Fibroblast of skin of abdomen (primary cell): Measurements from ENCODE around the gene ARHGEF39. TPM values are rescaled to one million over a fixed set of nuclear protein-coding genes. Genes with fewer than 3 reads are reported as not detected.
A peak's percentile ranks its signal among the peaks of the same experiment; 100 is the strongest.

ENCODE experiments used
- DNase-seq: peaks from one replicate; pipeline ENCODE4 v3.0.0-alpha.2; 2013
- polyA plus RNA-seq, 2 experiments: library from polyadenylated mRNA; unstranded; fragments of 120-200 nt; gene quantifications; one replicate each; pipeline ENCODE4 v1.2.1, GENCODE V29; 2013; ENCODE audit not compliant: insufficient read length in 2 of 2

Gene ARHGEF39, protein sequence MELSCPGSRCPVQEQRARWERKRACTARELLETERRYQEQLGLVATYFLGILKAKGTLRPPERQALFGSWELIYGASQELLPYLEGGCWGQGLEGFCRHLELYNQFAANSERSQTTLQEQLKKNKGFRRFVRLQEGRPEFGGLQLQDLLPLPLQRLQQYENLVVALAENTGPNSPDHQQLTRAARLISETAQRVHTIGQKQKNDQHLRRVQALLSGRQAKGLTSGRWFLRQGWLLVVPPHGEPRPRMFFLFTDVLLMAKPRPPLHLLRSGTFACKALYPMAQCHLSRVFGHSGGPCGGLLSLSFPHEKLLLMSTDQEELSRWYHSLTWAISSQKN
- polyA plus RNA-seq (2013, experiment 1 of 2; ENCODE audit: insufficient read length), result 3.8 TPM
- polyA plus RNA-seq (2013, experiment 2 of 2; ENCODE audit: insufficient read length), result 4.5 TPM

- peak; percentile 75 for DNase-seq
Measured at GRCh38 chr9:35664531-35665470, at the start of gene ARHGEF39. TSS of gene ARHGEF39 (minus strand) at chr9:35665195. CDS start at chr9:35665169, 26 bp downstream.

DNA sequence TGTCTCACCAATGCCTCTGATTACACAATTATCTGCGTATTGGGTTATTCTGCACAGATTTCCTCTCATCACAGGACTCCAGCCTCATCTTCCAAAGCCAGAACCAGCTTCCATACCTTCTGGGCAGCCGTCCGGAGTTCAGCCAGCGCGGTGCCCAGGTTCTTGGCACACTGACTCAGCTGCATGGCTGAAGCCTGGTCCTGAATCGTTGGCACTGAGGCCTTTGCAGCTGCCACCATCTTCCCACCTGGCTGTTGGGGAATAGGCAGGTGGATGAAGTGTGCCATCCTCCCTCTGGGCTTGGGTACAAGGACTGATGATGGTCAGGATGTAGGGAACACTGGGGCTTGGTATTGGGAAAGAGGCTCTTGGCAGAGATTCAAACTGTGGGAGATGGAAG, 49.1 kb upstream of the ARHGEF39 start:
- no peak for DNase-seq

- no peak for DNase-seq
Measured at GRCh38 chr9:35713578-35713977, 48.6 kb upstream of the ARHGEF39 start.

DNA sequence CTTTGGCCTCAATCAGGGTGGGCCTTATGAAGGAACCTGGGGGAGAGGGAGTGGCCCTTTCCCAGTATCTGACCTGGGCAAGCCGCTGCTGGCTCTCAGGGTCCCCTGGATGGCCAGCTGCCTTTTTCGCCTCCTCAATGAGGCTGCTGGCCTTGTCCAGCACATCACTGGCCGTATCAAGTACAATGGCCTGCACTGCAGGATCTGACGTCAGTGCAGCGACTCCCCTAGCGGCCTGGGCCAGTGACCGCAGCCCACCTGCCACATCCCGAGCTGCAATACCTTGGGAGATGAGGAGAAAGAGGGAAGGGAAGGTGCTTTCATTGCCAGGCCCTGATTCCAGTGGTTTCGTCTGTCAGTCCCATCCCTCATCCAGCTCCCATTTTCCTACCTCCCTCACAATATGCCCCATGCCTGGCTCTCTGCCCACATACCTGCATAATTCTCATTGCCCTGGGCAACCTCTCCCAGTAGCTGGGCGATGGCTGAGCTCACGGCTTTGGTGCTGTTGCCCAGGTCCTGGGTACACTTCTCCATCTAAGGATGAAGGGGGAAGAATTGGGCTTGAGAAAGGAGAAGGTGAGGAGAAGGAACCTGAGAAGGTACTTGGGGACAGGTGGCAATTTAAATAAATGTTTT, 47.9 kb upstream of the ARHGEF39 start:
- DNase-seq, result no peak

DNA sequence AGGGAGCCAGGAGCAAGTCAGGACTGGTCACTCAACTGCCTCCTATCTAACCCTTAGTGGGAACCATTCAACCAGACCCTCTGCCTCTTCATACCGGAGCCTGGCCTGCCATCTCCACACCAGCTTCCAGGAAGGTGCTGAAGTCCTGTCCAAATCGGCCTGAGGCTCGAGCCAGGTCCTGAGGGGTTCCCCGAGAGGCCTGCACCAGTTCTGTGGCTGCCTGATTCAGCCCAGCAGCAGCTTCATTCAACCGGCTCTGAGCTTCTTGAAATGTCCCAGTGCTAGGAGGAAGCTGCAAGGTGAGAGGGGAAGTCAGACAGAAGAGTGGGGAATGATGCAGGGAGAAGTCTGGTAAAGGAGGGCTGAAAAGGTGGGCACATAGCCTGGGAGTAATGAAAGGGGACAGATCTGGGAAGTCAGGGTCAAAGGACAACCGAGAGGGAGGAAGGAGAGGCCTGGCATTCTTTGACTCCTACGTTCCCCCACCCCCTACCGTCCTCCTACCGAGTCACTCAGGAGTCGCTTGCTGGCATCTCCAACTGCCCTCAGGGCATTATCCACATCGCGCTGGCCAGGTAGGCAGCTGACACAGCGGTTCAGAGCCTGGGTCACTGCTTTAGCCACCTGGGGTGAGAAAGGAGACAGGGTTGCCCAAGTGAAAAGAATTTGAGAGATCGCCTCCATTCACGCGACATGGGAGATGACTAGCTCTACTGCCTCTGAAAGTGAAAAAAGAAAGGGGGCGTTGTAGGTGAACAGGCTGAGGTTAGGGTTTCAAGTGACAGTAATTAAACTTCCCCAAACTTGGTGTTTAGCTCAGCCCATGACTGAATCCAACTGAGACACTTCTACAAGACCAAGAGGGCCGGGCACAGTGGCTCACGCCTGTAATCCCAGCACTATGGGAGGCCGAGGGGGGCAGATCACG, 46.8 kb upstream of the ARHGEF39 start:
- no peak for DNase-seq

GRCh38 chr9:35710818-35711500, 46.0 kb upstream of the ARHGEF39 start:
- DNase-seq, result no peak

DNA sequence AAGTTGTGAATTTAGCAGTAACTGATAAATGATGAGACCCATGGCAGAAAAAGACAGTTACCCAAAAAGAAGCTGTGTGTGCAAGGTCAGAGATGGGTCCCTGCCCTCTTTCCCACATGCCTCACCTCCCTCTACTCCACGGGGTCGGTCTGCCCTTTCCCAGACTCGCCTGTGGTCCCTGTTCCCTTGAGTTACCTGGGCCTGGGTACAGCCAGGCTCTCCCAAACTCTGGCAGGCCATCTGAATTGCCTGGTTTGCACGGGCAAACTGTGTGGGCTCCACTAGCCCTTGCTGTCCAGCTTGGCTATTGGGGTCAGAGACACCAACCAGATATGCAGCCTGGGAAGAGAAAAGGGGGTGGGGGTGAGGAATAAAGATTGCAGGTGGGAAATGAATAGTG, 43.2 kb upstream of the ARHGEF39 start:
- no peak for DNase-seq

DNA sequence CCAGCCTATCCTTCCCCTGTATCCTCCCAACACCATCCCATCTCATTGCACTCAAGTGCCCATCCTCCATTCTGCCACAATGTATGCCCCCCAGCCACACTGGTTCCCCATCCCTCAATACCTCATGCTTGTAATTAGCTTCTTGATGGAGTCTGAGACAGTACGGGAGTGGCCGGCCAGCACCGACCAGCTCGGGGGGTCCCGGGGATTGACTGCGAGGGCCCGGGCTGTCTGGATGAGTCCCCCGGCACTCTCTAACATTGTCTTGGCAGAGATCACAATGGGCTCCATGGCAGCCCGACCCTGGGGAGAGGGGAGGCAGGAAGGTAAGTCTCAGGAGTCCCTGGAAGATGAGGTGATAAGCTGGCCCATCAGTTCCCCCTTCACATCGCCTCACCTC, 42.0 kb upstream of the ARHGEF39 start:
- DNase-seq, result no peak

DNA sequence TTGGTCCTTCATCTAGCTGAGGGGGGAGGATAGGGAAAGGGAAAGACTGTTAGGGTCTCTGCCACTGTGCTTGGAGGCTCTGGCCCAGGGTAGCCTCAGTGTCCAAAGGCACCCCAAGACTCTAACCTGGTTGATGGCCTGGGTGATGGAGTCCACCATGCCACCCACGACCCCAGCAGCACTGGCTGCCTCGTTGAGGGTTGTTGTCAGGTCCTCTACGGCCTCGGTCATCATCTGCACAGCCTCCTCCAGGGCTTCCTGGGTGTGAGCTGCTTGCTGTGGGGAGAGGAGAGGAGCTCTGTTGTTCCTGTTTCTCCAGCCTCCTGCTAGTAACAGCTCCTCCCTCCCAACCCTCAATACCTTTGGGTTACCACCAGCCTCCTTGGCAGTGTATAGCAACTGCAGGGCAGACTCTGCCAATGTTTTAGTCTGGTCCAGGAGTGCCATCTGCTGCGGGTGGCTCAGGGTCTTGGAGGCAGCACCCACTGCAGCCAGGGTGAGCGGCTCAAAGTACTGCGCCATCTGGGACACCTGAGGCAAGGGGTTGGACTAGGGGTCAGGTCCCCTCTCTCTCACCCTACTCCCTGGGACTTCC, 40.9 kb upstream of the ARHGEF39 start:
- DNase-seq, result no peak

- DNase-seq, result no peak
Measured at GRCh38 chr9:35705372-35705771, 40.4 kb upstream of the ARHGEF39 start.

GRCh38 chr9:35703906-35704672, 39.1 kb upstream of the ARHGEF39 start:
- no peak for DNase-seq

DNA sequence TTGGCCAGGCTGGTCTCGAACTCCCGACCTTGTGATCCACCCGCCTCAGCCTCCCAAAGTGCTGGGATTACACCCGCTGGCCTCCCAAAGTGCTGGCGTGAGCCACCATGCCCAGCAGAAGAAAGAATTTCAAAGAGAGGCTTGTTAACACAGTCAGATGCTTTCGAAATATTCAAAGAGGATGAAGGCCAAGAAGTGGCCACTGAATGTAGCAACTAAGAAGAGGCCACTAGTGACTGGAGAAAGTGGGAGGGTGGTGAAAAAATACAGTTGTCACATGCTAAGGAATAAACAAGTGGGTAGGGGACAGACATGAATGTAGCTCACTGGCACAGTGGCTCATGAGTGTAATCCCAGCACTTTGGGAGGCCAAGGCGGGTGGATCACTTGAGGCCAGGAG, 37.7 kb upstream of the ARHGEF39 start:
- DNase-seq, result no peak

- no peak for DNase-seq
Measured at GRCh38 chr9:35700942-35701341, 35.9 kb upstream of the ARHGEF39 start.

DNA sequence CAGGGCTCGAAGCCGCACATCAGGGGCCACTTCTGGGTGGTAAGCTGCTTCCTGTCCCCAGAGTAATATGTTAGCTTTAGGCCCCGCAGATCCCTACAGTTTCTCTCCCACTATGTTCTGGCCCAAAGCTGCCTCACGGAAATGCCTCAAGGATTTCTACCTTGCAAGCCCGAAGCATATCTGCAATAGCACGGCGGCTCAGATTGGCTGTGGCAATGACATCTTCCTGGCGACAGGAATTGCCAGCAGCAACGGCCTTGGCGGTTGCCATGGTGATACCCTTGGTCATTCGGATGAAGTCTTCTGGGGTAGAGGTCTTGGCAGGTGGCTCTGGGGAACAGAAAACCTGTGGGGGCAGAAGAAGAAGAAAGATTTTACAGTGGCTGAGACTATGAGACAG, 35.0 kb upstream of the ARHGEF39 start:
- no peak for DNase-seq

DNA sequence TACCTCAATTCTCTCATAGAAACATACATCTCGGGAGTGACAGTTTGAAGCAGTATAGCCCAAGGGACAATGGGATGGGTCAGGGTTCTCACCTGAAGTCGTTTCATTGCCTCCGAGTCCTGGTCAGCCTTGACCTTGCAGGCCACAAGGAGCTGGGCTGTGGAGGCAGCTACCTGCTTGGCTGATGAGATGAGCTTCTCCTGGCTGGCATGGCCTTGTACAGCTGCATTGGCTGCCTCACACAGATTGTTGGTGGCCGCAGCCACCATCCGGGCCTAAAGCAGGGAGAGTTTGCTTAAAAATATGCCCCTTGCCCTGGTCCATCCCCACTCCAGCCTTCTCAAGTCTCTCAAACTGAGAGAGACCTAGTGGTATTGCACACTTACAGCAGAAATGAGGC, 33.2 kb upstream of the ARHGEF39 start:
- DNase-seq, result no peak

- DNase-seq, result no peak
Measured at GRCh38 chr9:35697486-35697885, 32.5 kb upstream of the ARHGEF39 start.

DNA sequence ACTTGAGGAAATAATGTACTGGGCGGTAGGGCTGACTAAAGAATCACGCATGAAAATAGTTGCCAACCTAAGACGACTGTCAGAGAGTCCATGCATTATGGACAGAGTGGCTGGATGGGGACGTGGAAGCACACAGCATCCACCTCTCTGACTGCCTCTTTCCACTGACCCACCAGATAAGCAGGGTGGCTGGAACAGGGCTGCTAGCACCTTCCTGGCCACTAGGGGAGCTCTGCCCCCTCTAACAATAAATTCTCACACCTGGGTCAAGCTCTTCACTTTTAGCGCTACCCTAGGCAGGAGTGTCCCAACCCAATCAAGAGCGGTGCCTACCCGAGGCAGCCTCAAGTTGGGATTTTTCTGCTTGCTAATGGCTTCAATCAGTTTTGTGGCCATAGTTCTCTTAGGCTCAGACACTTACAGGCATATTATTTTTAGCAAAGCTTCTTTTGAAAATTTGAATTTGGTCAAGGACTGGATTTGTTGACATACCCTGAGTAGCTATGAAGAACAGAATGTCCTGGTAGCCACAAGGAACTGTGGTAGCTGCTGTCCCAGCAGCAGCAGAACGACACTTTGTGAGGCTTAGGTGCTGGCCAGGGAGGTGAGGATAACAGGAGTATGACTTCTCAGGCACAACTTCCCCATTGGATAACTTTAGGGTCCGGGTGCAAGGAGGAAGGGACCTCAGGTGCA, 31.7 kb upstream of the ARHGEF39 start:
- DNase-seq, result peak; percentile 32

DNA sequence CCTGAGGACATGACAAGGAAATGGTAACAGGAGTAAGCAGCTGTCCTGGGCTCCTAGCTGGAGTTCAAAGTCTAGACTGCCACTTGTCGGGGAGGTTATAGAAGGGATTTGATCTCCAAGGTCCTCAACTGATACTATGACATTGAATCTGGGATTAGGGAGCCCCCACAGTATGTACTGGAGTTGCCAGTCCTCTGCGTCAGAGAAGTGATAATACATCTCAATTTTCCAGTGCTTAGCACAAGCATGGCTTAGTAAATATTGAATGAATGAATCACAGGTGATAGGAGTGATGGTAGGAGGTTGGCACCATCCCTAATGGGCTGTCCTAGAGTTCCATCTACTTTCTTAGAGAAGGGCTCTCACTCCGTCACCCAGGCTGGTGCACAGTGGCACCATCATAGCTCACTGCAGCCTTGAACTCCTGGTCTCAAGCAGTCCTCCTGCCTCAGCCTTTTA, 31.0 kb upstream of the ARHGEF39 start:
- DNase-seq, result no peak

DNA sequence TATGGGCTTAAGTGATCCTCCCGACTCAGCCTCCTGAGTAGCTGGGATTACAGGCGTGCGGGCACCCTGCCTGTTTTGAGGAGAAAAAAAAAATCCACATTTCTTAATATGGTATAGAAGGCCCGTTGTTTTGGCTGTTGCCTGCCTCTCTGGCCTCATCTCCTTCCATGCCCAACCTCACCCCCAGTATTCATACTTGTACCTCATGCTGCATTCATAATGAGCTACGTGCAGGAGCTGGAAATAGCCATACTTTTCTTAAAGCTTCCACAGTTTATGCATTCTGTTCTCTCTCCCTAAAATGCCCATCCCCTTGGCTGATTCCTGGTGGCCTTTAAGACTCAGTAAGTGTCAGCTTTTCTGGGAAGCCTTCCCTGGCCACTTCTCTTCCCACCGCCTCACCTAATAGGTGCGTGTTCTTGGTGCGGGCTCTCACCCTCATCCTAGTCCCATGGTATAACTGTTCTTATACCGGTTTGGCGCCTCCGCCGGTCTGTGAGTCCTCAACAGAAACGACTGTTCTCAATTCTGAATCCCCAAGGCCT, 26.8 kb upstream of the ARHGEF39 start:
- no peak for DNase-seq
